ENCODE measurements around the gene TNS2. TPM values are rescaled to one million over a fixed set of nuclear protein-coding genes. Genes with fewer than 3 reads are reported as not detected.

Gene TNS2
- total and polyA plus RNA-seq, 4 donors = 130 to 412 (median 236) TPM

DNA sequence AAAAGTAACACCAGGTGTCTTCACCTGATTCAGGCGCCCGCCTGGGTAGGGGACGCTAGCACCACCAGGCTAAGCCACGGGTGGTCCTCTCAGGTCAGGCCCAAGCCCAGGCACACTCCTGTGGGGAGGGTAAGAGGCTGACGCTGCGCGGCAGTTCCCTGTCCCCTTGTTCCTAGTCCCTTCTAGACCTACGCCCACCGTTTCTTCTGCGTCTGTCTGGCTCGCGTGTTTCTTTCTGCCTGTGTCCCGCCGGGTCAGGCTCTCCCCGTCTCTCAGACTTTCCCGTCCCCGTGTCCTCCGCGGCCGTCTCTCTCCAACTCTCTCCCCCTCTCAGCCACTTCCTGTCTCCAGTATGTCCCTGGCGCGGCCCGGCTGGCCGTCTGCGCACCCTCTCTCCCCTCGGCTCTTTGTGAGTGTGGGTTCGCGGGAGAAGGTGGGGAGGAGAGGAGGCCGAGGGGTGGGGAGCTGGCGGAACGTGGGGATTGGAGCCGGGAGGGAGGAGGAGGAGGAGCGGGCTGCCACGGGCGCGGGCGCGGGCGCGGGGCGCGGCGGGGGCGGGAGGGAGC lies 3.1 kb upstream of the TNS2 start:
- peak overlapping the region; percentile 94 to 98 for H3K27ac ChIP-seq (ENCODE audit: low read depth in 1 of 2, low read length in 2 of 2)
- H3K27me3 ChIP-seq (ENCODE audit: control insufficient read depth in 1 of 2, insufficient read depth in 2 of 2, low read length in 1 of 2) = no peaks in the 10 kb centered on the region
- ATAC-seq (ENCODE audit: low FRiP score) (peak; percentile 70), DNase-seq (peak; percentile 93 to 96)
- peak overlapping the region; percentile 33 to 62 for H3K4me3 ChIP-seq (ENCODE audit: low read length in 2 of 2)
- no peaks in the 10 kb centered on the region for H3K4me1 ChIP-seq (ENCODE audit: control insufficient read depth in 1 of 2, insufficient read depth in 2 of 2, low read length in 2 of 2)
- H3K9me3 ChIP-seq (ENCODE audit: control insufficient read depth, low read length) = no peaks in the 10 kb centered on the region
- no peaks in the 10 kb centered on the region for H3K36me3 ChIP-seq (ENCODE audit: control insufficient read depth in 1 of 2, insufficient read depth in 2 of 2, low read length in 1 of 2)
- intact Hi-C loops (cut with DNase I) = no loop called here
- 0 to 1% methylated on average over 27 to 44 of the region's 44 CpGs for WGBS, 2 donors

DNA sequence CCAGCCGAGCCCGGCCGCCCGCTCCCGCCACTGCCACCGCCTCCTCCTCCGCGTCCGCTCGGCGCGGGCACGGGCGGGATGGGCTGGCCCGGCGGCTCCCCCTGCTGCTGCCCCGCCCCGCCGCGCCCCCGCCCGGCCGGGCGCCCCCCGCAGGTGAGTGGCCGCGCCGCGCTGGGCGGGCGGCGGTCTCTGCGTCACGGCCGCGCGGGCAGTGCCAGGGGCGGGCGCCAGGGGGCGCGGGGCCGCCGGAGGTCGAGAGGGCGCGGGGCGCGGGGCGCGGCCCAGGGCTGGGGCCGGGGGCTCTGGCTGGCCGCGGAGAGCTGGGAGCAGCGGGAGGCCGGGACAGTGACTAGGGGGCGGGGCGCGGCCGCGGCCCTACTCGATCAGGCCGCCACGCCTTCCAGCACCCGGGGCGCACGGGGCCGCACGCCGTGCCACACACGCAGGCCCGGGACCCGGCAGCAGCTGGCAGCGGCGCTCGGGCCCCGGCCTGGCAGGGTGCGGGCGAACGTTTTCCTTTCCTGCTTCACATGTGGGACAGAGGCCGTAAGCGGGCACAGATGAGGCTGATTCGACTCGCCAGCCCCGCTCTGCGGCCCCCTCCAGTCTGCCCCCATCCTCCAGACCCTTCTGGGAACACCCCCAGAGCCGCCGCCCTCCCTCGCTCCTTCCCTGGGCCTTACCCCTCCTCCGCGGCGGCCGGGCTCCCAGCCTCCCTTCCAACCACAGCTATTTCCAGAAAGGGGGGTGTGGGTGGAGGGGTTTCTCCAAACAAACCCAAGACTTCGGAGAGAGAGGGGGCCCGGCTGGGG lies 2.4 kb upstream of the TNS2 start:
- Histone ChIP-seq H3K27ac (ENCODE audit: low read depth in 1 of 2, low read length in 2 of 2) (peak overlapping the region; percentile 94 to 97), H3K4me1 (ENCODE audit: control insufficient read depth in 1 of 2, insufficient read depth in 2 of 2, low read length in 2 of 2) (no peaks in the 10 kb centered on the region), H3K9me3 (ENCODE audit: control insufficient read depth, low read length) (no peaks in the 10 kb centered on the region), H3K36me3 (ENCODE audit: control insufficient read depth in 1 of 2, insufficient read depth in 2 of 2, low read length in 1 of 2) (no peaks in the 10 kb centered on the region), H3K4me3 (ENCODE audit: low read length in 2 of 2) (peak overlapping the region; percentile 33 to 62), H3K27me3 (ENCODE audit: control insufficient read depth in 1 of 2, insufficient read depth in 2 of 2, low read length in 1 of 2) (no peaks in the 10 kb centered on the region)
- intact Hi-C loops (cut with DNase I) = no loop called here
- 1% methylated on average over 22 to 94 of the region's 94 CpGs for WGBS, 2 donors
- DNase-seq = peak; percentile 90 to 93
- peak; percentile 40 for ATAC-seq (ENCODE audit: low FRiP score)

GRCh38 chr12:53048033-53048779 lies 1.7 kb upstream of the TNS2 start:
- DNase-seq (peak; percentile 87 to 90), ATAC-seq (ENCODE audit: low FRiP score) (no peak)
- Histone ChIP-seq H3K27ac (ENCODE audit: low read depth in 1 of 2, low read length in 2 of 2) (peak overlapping the region; percentile 94 to 97), H3K4me3 (ENCODE audit: low read length in 2 of 2) (peak overlapping the region in 1 of 2 donors; percentile 33), H3K4me1 (ENCODE audit: control insufficient read depth in 1 of 2, insufficient read depth in 2 of 2, low read length in 2 of 2) (no peaks in the 10 kb centered on the region), H3K36me3 (ENCODE audit: control insufficient read depth in 1 of 2, insufficient read depth in 2 of 2, low read length in 1 of 2) (no peaks in the 10 kb centered on the region), H3K9me3 (ENCODE audit: control insufficient read depth, low read length) (no peaks in the 10 kb centered on the region), H3K27me3 (ENCODE audit: control insufficient read depth in 1 of 2, insufficient read depth in 2 of 2, low read length in 1 of 2) (no peaks in the 10 kb centered on the region)
- intact Hi-C loops (cut with DNase I) = no loop called here
- 4 to 6% methylated on average over 10 of the region's 10 CpGs for WGBS, 2 donors

DNA sequence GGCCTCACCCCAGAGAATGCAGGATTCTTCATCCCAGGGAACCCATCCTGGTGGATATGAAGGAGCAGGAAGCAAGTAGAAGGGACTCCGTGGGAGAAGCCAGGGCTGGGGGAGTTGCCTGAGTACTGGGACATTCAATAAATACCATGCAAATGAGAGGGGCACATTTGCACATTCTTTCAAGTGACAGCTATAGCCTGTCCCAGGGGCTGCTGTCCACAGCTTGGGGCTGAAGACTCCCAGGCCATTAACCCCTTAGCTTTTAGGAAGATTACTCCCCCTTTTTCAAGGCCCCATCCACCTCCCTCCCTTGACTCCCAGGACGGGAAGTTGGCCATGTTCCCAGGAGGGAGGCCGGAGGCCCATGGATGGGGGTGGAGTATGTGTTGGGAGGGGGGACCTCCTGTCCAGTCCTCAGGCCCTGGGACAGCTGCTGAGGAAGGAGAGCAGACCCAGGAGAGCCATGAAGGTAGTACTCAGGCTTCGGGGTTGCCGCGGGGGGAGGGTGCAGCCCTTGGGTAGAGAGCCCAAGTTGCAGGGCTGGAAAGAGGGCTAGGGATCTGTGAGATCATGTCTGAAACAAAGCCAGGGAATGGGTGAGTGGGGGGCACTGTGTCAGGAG lies 974 bp upstream of the TNS2 start:
- ATAC-seq (ENCODE audit: low FRiP score) = no peak
- Histone ChIP-seq H3K4me1 (ENCODE audit: control insufficient read depth in 1 of 2, insufficient read depth in 2 of 2, low read length in 2 of 2) (no peaks in the 10 kb centered on the region), H3K4me3 (ENCODE audit: low read length in 2 of 2) (peak overlapping the region in 1 of 2 donors; percentile 58), H3K27me3 (ENCODE audit: control insufficient read depth in 1 of 2, insufficient read depth in 2 of 2, low read length in 1 of 2) (no peaks in the 10 kb centered on the region), H3K27ac (ENCODE audit: low read depth in 1 of 2, low read length in 2 of 2) (peak overlapping the region; percentile 94 to 97), H3K9me3 (ENCODE audit: control insufficient read depth, low read length) (no peaks in the 10 kb centered on the region), H3K36me3 (ENCODE audit: control insufficient read depth in 1 of 2, insufficient read depth in 2 of 2, low read length in 1 of 2) (no peaks in the 10 kb centered on the region)
- intact Hi-C loops (cut with DNase I) = no loop called here
- peak; percentile 74 to 83 for DNase-seq
- WGBS, 2 donors = 7 to 8% methylated on average over 6 of the region's 6 CpGs

DNA sequence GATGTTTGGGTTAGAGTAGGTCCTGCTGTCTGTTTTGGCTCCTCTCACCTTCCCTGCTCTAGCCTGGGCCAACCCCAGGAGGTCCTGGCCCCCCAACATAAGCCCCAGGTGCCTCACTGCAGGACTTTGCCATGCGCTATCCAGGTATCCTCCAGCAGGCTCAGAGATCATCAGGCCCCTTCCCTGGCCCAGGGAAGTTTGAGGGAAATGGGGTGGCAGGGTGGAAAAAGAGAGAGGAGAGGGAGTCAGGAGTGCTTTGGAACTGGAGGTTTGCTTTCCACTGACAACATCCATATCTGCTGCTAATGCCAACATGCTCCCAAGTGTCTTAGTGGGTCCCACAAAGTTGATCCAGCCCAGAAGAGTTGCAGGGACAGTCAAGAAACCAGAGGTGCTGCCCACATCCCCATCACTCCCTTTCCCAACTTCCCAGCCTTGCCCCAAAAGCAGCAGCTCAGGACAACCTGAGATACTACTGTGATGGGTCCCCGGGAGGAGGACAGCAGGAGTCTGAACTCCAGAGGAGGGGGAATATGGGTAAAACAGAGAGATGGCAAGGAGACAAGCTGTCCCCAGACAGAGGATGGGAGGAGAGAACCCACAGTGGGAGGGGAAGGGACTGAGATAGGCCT lies 677 bp downstream of the TNS2 start:
- H3K4me1 ChIP-seq (ENCODE audit: control insufficient read depth in 1 of 2, insufficient read depth in 2 of 2, low read length in 2 of 2) = no peaks in the 10 kb centered on the region

DNA sequence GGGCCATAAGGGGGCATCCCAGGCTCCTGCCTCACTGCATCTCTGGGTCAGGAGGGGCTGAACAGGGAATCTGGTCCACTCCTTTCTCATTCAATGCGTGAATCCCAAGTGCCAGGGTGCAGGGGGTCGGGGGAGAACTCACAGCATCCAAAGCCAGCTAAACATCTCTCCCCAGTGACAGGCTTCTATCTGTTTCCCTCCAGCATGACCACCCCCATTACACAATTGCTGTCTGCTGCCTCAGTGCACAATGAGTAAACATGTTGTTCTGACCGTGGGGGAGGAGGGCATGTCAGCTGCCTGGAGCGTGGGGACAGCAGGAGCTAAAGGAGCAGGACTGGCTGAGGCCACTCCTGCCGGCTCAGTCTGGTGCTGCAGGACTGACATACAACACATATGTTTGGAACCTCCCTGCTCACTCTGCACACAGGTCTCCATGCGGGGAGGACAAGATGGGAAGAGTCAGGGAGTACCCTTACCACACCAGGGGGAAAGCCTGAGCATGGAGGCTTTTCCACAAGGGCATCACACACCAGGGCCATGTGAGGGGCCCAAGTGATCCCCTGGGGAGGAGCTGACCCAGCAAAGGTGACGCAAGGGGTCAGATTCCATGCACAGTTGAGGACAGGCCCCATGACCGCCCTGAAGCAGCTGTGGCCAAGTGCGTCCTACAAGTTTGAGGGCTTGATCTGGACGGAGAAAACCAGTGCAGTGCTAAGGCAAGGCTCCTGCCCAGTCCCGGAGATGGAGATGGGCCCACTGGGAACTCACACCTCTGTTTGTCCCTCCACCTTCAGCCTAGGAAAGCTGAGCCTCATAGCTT lies 1.4 kb downstream of the TNS2 start:
- Histone ChIP-seq H3K27me3 (ENCODE audit: control insufficient read depth in 1 of 2, insufficient read depth in 2 of 2, low read length in 1 of 2) (no peaks in the 10 kb centered on the region), H3K27ac (ENCODE audit: low read depth in 1 of 2, low read length in 2 of 2) (peak overlapping the region in 1 of 2 donors; percentile 97), H3K36me3 (ENCODE audit: control insufficient read depth in 1 of 2, insufficient read depth in 2 of 2, low read length in 1 of 2) (no peaks in the 10 kb centered on the region), H3K4me1 (ENCODE audit: control insufficient read depth in 1 of 2, insufficient read depth in 2 of 2, low read length in 2 of 2) (no peaks in the 10 kb centered on the region), H3K9me3 (ENCODE audit: control insufficient read depth, low read length) (no peaks in the 10 kb centered on the region), H3K4me3 (ENCODE audit: low read length in 2 of 2) (peak overlapping the region; percentile 12 to 58)
- DNase-seq (peak; percentile 79 to 85), ATAC-seq (ENCODE audit: low FRiP score) (peak; percentile 1)
- intact Hi-C loops (cut with DNase I) = no loop called here
- WGBS, 2 donors = 7 to 13% methylated on average over 11 of the region's 11 CpGs

More for the DNA sequence above, 677 bp downstream of the TNS2 start:
- ATAC-seq (ENCODE audit: low FRiP score) (no peak), DNase-seq (no peak)
- WGBS, 2 donors = 50 to 56% methylated on average over 2 of the region's 2 CpGs
- Histone ChIP-seq H3K27me3 (ENCODE audit: control insufficient read depth in 1 of 2, insufficient read depth in 2 of 2, low read length in 1 of 2) (no peaks in the 10 kb centered on the region), H3K9me3 (ENCODE audit: control insufficient read depth, low read length) (no peaks in the 10 kb centered on the region), H3K36me3 (ENCODE audit: control insufficient read depth in 1 of 2, insufficient read depth in 2 of 2, low read length in 1 of 2) (no peaks in the 10 kb centered on the region), H3K27ac (ENCODE audit: low read depth in 1 of 2, low read length in 2 of 2) (peak overlapping the region; percentile 57 to 97), H3K4me3 (ENCODE audit: low read length in 2 of 2) (peak overlapping the region; percentile 58 to 69)
- intact Hi-C loops (cut with DNase I) = no loop called here

- intact Hi-C loops (cut with DNase I) = no loop called here
- Histone ChIP-seq H3K27ac (ENCODE audit: low read depth in 1 of 2, low read length in 2 of 2) (peak overlapping the region in 1 of 2 donors; percentile 97), H3K4me1 (ENCODE audit: control insufficient read depth in 1 of 2, insufficient read depth in 2 of 2, low read length in 2 of 2) (no peaks in the 10 kb centered on the region), H3K36me3 (ENCODE audit: control insufficient read depth in 1 of 2, insufficient read depth in 2 of 2, low read length in 1 of 2) (no peaks in the 10 kb centered on the region), H3K27me3 (ENCODE audit: control insufficient read depth in 1 of 2, insufficient read depth in 2 of 2, low read length in 1 of 2) (no peaks in the 10 kb centered on the region), H3K4me3 (ENCODE audit: low read length in 2 of 2) (no peak overlapping the region), H3K9me3 (ENCODE audit: control insufficient read depth, low read length) (no peaks in the 10 kb centered on the region)
- DNase-seq (peak in 1 of 2 donors; percentile 64), ATAC-seq (ENCODE audit: low FRiP score) (no peak)
- WGBS, 2 donors = 26 to 38% methylated on average over 7 of the region's 7 CpGs
Observed at GRCh38 chr12:53051881-53052412, 2.1 kb downstream of the TNS2 start.

Data from aorta (tissue), 5 donors.